ENCODE results near the gene CSF1. TPM values are rescaled to one million over a fixed set of nuclear protein-coding genes. Genes with fewer than 3 reads are reported as not detected.
A peak's percentile ranks its signal among the peaks of the same experiment; 100 is the strongest.

Gene CSF1
- total and polyA plus RNA-seq, 2 of the 13 experiments (the other 11 are each of a cell fraction or from before 2014, with no cell fraction given): 4.6 to 13.3 TPM

GRCh38 chr1:109895720-109896504 lies 14.7 kb upstream of the CSF1 start (continued):
- TF ChIP-seq, protein P1, sequence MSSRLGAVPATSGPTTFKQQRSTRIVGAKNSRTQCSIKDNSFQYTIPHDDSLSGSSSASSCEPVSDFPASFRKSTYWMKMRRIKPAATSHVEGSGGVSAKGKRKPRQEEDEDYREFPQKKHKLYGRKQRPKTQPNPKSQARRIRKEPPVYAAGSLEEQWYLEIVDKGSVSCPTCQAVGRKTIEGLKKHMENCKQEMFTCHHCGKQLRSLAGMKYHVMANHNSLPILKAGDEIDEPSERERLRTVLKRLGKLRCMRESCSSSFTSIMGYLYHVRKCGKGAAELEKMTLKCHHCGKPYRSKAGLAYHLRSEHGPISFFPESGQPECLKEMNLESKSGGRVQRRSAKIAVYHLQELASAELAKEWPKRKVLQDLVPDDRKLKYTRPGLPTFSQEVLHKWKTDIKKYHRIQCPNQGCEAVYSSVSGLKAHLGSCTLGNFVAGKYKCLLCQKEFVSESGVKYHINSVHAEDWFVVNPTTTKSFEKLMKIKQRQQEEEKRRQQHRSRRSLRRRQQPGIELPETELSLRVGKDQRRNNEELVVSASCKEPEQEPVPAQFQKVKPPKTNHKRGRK (CRISPR knock-in tag; IDR thresholded peaks at IDR 0.05): no peak
- TF ChIP-seq, protein P2, sequence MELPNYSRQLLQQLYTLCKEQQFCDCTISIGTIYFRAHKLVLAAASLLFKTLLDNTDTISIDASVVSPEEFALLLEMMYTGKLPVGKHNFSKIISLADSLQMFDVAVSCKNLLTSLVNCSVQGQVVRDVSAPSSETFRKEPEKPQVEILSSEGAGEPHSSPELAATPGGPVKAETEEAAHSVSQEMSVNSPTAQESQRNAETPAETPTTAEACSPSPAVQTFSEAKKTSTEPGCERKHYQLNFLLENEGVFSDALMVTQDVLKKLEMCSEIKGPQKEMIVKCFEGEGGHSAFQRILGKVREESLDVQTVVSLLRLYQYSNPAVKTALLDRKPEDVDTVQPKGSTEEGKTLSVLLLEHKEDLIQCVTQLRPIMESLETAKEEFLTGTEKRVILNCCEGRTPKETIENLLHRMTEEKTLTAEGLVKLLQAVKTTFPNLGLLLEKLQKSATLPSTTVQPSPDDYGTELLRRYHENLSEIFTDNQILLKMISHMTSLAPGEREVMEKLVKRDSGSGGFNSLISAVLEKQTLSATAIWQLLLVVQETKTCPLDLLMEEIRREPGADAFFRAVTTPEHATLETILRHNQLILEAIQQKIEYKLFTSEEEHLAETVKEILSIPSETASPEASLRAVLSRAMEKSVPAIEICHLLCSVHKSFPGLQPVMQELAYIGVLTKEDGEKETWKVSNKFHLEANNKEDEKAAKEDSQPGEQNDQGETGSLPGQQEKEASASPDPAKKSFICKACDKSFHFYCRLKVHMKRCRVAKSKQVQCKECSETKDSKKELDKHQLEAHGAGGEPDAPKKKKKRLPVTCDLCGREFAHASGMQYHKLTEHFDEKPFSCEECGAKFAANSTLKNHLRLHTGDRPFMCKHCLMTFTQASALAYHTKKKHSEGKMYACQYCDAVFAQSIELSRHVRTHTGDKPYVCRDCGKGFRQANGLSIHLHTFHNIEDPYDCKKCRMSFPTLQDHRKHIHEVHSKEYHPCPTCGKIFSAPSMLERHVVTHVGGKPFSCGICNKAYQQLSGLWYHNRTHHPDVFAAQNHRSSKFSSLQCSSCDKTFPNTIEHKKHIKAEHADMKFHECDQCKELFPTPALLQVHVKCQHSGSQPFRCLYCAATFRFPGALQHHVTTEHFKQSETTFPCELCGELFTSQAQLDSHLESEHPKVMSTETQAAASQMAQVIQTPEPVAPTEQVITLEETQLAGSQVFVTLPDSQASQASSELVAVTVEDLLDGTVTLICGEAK (IDR thresholded peaks at IDR 0.05): no peak
- TF ChIP-seq, protein P2 (CRISPR knock-in tag; IDR thresholded peaks at IDR 0.05): peak; percentile 26; the same call in 1 of the 2 replicates
- TF ChIP-seq SOX5 (CRISPR knock-in tag; IDR thresholded peaks at IDR 0.05; ENCODE audit: borderline replicate concordance) (peak; percentile 96), GATA4 (IDR thresholded peaks at IDR 0.05; ENCODE audit: borderline replicate concordance, low read depth) (peak; percentile 77; the same call in 1 of the 2 replicates), TRIM24 (CRISPR knock-in tag; IDR thresholded peaks at IDR 0.05) (peak; percentile 88; the same call in 1 of the 2 replicates), THRA (CRISPR knock-in tag; IDR thresholded peaks at IDR 0.05; ENCODE audit: borderline replicate concordance) (peak; percentile 83; the same call in 1 of the 2 replicates), PAF1 (CRISPR knock-in tag; IDR thresholded peaks at IDR 0.05) (no peak), MYC (CRISPR knock-in tag; IDR thresholded peaks at IDR 0.05; ENCODE audit: borderline replicate concordance) (peak; percentile 83; the same call in 1 of the 2 replicates), ATF7-NPFF (CRISPR knock-in tag; IDR thresholded peaks at IDR 0.05; ENCODE audit: low read depth) (0 out of 2 replicates have a peak, but pooled peaks have one; percentile 55), ZNF746 (CRISPR knock-in tag; IDR thresholded peaks at IDR 0.05) (peak; percentile 85)

All from HepG2 (cell line).